Measurements from ENCODE around the gene ZMIZ1.

ZMIZ1 gene

DNA sequence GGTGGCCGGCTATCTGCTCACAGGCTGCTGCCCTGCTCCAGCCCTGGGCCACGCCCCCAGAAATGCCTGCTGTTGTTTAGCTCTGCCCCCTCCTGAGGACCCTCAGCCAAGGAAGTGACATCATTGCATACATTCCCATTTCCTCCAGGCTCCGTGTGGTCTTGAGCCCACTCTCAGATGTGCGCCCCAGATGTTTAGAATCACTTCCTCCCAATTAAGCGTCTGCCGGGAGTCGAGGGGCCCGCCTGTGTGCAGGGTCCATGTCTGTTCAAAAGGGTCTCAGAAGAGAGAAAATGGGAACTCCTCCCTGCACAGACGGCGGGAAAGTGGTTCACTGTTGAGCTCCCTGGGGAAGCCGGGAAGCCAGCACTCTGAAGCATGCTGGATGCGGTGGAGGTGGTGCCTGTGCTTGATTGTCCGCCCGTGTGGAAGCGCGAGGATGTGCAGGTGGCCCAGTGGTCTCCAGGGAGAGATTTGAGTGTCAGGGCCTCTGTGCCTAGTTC, 161.6 kb downstream of the ZMIZ1 start:
- DNase-seq (ENCODE audit: low read depth) = no peak

GRCh38 chr10:79230850-79231249, 162.1 kb downstream of the ZMIZ1 start:
- DNase-seq (ENCODE audit: low read depth) = no peak

GRCh38 chr10:79231908-79232307, 163.1 kb downstream of the ZMIZ1 start:
- DNase-seq (ENCODE audit: low read depth) = no peak

DNA sequence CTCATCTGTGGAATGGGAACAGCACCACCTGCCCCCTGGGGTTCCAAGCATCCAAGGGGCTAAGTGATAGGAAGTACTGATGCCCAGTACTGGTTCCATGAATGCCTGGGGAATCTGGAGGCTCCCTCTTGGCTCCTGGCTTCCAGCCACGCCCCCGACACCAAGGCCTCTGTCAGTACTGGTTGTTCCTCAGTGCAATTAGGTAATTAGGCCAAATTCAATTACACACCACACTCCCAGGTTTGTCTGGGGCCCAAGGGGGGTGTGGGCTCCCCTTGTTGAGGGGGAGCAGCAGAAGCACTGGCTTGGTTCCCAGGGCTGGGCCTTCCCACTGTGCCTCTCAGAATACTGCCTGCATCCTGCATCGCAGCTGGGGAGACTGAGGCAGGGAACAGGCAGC, 164.1 kb downstream of the ZMIZ1 start:
- no peak for DNase-seq (ENCODE audit: low read depth)

- no peak for DNase-seq (ENCODE audit: low read depth)
Observed at GRCh38 chr10:79234391-79235315, 165.9 kb downstream of the ZMIZ1 start.

- no peak for DNase-seq (ENCODE audit: low read depth)
Observed at GRCh38 chr10:79235765-79236432, 167.1 kb downstream of the ZMIZ1 start.

GRCh38 chr10:79236433-79236765, 167.6 kb downstream of the ZMIZ1 start:
- DNase-seq (ENCODE audit: low read depth) = no peak

GRCh38 chr10:79237454-79238157, 168.8 kb downstream of the ZMIZ1 start:
- no peak for DNase-seq (ENCODE audit: low read depth)

- DNase-seq (ENCODE audit: low read depth) = no peak
Observed at GRCh38 chr10:79238158-79238520, 169.4 kb downstream of the ZMIZ1 start.

- DNase-seq (ENCODE audit: low read depth) = no peak
Observed at GRCh38 chr10:79238606-79239005, 169.8 kb downstream of the ZMIZ1 start.

GRCh38 chr10:79239275-79239779, 170.6 kb downstream of the ZMIZ1 start:
- no peak for DNase-seq (ENCODE audit: low read depth)

DNA sequence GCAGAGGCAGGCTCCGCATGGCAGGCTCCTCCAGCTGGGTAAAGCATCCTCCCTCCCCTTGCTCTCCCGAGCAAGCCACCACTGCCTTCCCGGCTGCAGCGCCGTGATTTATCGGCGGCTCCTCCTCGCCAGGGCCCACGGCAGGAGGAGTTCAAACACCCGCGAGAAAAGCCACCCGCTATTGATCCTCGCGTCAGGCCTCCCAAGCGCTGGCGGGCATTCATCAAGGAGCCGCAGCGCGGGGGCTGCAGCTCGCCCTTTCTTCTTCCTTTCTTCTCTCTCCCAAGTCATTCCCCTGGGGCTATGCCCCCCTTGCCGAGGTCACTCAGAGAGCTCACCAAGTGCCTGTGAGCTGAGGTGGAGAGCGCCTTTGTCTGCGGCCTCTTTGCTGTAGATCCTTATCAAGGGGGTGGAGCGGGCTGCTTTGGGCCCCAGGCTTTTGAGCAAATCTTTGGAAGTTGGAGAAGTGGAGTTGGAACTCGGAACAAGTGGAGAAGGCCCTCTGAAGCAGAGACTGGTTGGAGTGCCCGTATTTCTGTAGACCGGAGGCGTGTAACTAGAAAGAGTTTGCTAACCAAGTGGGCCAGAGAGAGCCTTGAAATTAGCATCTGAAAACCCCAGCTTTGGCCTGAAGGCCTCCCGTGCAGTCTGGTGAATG, 171.3 kb downstream of the ZMIZ1 start:
- DNase-seq (ENCODE audit: low read depth) = no peak

DNA sequence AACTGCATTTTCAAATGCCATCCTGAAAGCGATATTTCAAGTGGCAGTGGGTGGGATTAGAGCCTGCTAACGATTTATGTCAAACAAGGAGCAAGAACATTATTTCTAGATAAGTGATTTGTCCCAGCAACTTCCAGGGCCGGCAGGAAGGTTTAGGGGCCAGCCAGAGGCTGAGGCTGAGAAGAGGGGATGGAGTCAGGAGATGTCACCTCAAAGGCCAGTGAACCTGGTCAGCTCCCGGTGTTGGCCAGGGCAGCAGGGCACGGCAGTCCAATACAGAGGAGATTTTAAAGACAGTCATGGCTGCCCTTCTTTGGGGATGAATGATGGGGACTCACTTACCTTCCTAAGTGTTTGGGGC, 172.8 kb downstream of the ZMIZ1 start:
- DNase-seq (ENCODE audit: low read depth) = no peak

GRCh38 chr10:79241990-79242619, 173.3 kb downstream of the ZMIZ1 start:
- DNase-seq (ENCODE audit: low read depth) = no peak

DNA sequence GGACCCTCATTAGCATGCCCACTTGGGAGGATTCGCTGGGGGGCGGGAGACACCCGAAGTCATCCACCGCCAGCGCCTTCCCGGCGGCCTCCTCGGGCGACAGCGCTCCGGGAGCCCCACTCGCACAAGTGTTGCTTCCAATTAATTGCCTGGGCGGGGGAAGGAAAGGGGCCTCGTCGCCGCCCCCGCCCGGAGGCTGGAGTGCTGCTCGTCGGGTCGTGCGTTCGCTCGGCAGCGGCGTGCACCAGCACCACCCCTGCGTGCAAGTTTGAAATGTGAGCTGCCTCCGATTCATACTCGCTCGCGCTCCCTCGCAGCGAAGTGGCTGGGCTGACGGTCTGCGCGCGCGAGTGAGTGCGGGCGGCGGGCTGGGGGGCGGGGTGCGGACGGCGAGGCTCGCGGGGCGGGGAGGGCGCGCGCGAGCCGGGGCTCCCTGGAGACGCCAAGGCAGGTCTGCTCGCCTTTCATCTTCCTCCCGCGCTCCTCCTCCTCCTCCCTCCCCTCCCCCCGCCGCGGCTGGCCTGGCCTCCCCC, 173.9 kb downstream of the ZMIZ1 start:
- DNase-seq (ENCODE audit: low read depth) = no peak

DNA sequence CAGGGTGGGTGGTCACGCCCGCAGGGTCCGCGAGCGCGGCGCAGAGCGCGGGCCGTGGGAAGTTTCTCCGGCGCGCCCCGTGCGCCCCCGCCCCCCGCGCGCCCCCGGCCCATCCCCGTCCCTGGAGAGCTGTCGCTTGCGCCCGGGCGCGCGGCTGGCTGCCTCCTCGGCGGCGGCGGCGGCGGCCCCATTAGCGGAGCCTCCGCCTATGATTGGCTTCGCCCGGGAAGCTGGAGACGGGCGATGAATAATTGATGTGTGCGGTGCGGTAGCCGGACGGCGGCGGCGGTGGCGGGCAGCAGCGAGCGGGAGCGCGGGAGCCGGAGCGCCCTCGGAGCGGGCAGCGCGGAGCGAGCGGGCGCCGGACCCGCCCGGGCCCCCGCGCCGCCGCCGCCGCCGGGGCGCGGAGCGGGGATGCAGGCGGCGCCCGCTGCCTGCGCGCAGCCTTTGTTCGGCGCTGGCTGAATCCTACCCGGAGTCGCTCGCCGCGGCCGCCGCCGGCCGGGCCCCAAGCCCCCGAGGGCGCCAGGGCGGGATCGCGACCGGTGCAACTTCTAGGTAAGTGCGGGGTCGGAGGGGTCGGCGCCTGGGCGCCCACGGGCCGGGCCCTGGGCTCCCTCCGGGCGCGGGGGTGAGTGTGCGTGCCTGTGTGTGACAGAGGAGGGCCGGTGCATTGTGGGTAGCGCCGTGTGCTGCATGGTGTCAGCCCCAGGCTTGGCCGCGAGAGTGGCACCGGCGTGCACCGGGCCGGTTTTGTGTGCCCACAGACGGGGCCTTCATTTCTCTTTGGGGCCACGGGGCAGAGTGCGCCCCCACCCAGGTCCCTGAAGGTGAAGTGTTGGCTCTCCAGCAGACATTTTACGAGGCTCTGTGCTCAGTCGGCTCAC, 174.7 kb downstream of the ZMIZ1 start:
- no peak for DNase-seq (ENCODE audit: low read depth)

- no peak for DNase-seq (ENCODE audit: low read depth)
Observed at GRCh38 chr10:79244068-79244442, 175.3 kb downstream of the ZMIZ1 start.

- DNase-seq (ENCODE audit: low read depth) = no peak
Observed at GRCh38 chr10:79244841-79245504, 176.2 kb downstream of the ZMIZ1 start.

GRCh38 chr10:79245539-79246208, 176.9 kb downstream of the ZMIZ1 start:
- DNase-seq (ENCODE audit: low read depth) = no peak
